ENCODE measurements around the gene RAPGEF5.

Gene RAPGEF5

GRCh38 chr7:22319424-22320403, 37.2 kb downstream of the RAPGEF5 start:
- FAIRE-seq (no peak), DNase-seq (ENCODE audit: insufficient read length, low spot score) (no peak)

DNA sequence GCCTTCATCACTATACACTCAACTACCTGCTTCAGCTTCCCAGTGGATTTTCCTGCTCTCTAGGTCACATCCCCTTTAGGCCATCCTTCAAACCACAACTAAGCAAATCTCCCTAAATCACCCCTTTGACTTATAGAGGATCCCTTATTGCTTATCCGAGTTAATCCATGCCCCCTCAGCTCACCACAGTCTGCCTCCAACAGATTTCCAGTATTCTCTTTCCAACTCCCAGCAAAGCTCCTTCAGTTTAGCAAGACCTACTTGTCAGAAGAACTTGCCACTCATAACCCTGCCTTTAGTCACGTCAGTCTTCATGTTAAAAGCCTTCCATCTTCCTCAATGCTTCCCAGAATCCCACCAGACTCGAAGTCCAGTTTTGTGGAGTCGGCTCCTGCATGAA, 38.6 kb downstream of the RAPGEF5 start:
- no peak for FAIRE-seq
- DNase-seq (ENCODE audit: insufficient read length, low spot score) = no peak

DNA sequence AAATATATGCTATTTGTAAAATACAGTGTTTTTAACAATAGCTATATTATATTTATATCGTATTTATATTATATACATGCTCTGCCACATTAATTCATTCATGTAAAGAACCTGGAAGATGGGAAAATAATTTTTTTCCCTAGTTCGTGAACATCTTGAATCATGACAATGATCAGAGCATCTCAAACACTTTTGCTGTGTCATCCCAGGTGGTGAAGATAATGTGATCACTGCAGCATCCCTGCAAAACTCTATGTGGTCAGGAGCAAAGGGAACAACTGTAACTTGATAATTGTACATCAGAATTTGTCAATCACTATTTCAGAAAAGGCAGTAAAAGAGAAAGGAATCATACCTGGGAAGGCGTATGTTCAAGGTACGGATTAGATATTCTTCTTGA, 39.3 kb downstream of the RAPGEF5 start:
- FAIRE-seq (no peak), DNase-seq (ENCODE audit: insufficient read length, low spot score) (no peak)

GRCh38 chr7:22316914-22317313, 40.0 kb downstream of the RAPGEF5 start:
- no peak for DNase-seq (ENCODE audit: insufficient read length, low spot score)
- FAIRE-seq = no peak

- FAIRE-seq (no peak), DNase-seq (ENCODE audit: insufficient read length, low spot score) (no peak)
Observed at GRCh38 chr7:22307816-22308215, 49.1 kb downstream of the RAPGEF5 start.

DNA sequence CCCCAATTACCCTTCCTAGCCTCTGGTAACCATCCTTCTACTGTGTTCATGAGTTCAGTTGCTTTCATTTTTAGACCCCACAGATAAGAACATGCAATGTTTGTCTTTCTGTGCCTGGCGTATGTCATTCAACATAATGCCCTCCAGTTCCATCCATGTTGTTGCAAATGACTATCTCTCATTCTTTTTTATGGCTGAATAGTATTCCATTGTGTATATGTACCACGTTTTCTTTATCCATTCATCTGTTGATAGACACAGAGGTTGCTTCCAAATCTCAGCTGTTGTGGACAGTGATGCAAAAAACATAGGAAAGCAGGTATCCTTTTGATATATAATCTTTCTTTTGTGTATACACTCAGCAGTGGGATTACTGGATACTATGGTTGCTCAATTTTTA, 51.2 kb downstream of the RAPGEF5 start:
- no peak for FAIRE-seq
- no peak for DNase-seq (ENCODE audit: insufficient read length, low spot score)

GRCh38 chr7:22302951-22303423, 54.0 kb downstream of the RAPGEF5 start:
- no peak for DNase-seq (ENCODE audit: insufficient read length, low spot score)
- no peak for FAIRE-seq

DNA sequence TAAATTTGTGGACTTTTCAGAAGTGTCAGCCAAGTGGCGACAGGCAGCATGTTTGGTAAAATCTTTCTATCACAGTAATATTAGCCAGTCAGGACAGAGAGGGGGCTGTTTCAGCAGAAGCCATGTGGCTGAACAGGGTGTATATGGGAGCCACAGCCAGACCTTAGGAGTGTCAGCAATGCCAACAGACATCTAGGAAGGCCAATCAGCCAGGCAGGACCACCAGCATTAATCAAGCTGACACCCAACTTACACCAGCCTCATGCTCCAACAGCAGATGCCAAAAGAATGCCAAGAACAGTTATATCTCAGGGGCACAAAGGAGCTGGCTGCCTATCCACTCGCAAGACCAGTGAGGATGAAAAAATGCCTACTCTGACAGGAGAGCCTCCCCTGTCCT, 54.8 kb downstream of the RAPGEF5 start:
- DNase-seq (ENCODE audit: insufficient read length, low spot score) = no peak
- no peak for FAIRE-seq

GRCh38 chr7:22301790-22302189, 55.2 kb downstream of the RAPGEF5 start:
- FAIRE-seq = no peak
- no peak for DNase-seq (ENCODE audit: insufficient read length, low spot score)

DNA sequence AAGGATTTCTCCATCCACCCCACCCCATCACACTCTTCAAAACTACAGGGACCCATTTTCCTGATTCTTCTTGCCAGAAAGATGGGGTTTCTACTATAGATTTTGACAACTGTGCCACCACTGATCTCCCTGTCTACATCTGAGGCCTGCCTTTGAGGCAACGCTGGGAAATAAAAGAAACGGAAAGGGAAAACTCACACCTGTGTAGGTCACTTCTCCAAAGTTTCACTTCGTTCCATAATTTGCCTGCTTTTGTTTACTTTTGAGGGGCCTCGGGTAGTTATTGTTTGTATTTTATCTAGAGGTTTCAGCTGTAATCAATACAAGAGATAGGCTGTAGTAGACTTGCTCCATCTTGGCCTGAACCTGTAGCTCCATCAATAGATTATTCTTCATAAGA, 56.1 kb downstream of the RAPGEF5 start:
- FAIRE-seq = no peak
- DNase-seq (ENCODE audit: insufficient read length, low spot score) = no peak

GRCh38 chr7:22296916-22297315, 60.0 kb downstream of the RAPGEF5 start:
- DNase-seq (ENCODE audit: insufficient read length, low spot score) (no peak), FAIRE-seq (no peak)

GRCh38 chr7:22296265-22296566, 60.7 kb downstream of the RAPGEF5 start:
- DNase-seq (ENCODE audit: insufficient read length, low spot score) (no peak), FAIRE-seq (no peak)

GRCh38 chr7:22295402-22296264, 61.3 kb downstream of the RAPGEF5 start:
- FAIRE-seq (no peak), DNase-seq (ENCODE audit: insufficient read length, low spot score) (no peak)

GRCh38 chr7:22292531-22292930, 64.4 kb downstream of the RAPGEF5 start:
- no peak for FAIRE-seq
- no peak for DNase-seq (ENCODE audit: insufficient read length, low spot score)

DNA sequence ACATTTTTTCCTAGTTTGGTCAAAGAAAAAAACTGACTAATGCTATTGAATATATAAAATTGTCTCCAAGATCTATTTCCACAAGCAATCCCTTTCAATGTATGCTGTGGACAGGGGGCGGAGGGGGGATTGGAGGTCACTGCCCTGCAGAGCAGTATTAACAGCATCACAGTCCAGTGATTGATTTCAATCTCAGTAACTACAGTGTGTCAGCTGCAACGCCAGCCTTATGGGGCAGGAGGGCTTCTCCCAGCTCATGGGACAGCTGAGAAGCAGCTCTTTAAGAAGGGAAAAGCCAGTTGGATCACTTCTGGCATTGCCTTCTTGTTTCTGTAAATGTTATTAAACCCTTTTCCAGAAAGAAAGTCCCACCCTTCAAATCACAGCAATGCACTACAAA, 65.0 kb downstream of the RAPGEF5 start:
- no peak for DNase-seq (ENCODE audit: insufficient read length, low spot score)
- FAIRE-seq = no peak

DNA sequence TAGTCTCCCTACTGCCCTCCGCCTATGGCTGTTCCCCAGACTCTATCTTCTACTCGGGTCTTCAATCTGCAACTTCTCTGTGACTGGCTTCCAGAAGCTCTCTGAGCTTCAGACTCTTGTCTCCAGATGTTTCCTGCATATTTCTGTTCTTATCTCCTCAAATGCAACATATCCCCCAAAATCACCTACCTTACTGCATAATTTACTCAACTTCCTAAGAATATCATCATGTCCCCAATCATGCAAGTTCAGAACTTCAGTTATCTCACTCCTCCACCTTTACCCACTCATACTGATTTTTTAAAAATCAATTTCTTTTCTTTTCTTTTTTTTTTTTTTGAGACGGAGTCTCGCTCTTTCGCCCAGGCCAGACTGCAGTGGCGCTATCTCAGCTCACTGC, 68.8 kb downstream of the RAPGEF5 start:
- no peak for FAIRE-seq

GRCh38 chr7:22287412-22287811, 69.5 kb downstream of the RAPGEF5 start:
- no peak for DNase-seq (ENCODE audit: insufficient read length, low spot score)
- no peak for FAIRE-seq

More for the DNA sequence above, 68.8 kb downstream of the RAPGEF5 start:
- no peak for DNase-seq (ENCODE audit: insufficient read length, low spot score)

DNA sequence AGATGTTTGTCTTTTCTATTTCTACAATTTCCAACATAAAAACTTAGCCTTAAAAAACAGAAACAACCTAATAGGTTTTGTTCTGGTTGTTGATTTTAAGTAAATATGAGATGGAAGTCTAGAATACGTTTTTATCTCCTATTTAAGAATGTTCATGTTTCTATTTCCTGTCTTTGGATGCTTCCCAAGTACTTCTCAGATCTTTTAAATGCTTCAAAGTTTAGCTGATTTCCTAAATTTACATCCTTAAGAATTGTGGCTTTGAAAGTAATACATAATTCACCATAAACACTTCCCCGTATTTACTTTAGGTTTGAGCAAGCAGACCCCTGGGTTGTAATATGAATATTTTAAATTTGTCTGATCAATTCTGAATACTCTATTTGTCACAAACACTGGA, 70.5 kb downstream of the RAPGEF5 start:
- DNase-seq (ENCODE audit: insufficient read length, low spot score) (no peak), FAIRE-seq (no peak)

GRCh38 chr7:22281481-22281880, 75.5 kb downstream of the RAPGEF5 start:
- DNase-seq (ENCODE audit: insufficient read length, low spot score) (no peak), FAIRE-seq (no peak)

- DNase-seq (ENCODE audit: insufficient read length, low spot score) (no peak), FAIRE-seq (no peak)
Observed at GRCh38 chr7:22280031-22280430, 76.9 kb downstream of the RAPGEF5 start.

DNA sequence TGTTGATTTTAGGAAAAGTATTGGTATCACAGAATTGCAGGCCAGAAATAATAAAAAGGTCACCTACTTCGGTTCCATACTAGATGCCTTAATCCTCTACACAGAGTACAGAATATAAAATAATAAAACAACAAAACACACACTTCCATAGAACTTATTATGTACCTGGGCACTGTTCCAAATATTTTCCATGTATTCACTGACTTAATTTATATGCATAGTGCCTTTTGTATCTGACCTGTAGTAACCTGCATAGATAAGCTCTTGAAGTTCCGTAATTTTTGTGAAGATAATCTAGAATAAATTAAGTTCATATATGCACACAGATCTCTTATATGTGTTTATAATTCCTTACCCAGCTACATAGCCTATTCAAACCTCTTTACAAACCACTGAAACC, 78.3 kb downstream of the RAPGEF5 start:
- no peak for DNase-seq (ENCODE audit: insufficient read length, low spot score)
- no peak for FAIRE-seq

GRCh38 chr7:22277375-22277774, 79.6 kb downstream of the RAPGEF5 start:
- FAIRE-seq (no peak), DNase-seq (ENCODE audit: insufficient read length, low spot score) (no peak)
